Measurements from ENCODE around the gene SOX5. TPM values are rescaled to one million over a fixed set of nuclear protein-coding genes. Genes with fewer than 3 reads are reported as not detected.
"Not testable (repeated sequence)": the region's sequence is repeated elsewhere in the genome, so short reads cannot be mapped to it uniquely, and the experiment has no call there.

Gene SOX5
- total and polyA plus RNA-seq, 7 donors: 0.23 to 16.3 (median 9.4) TPM

GRCh38 chr12:23884909-23885308 is 64.6 kb downstream of the SOX5 start:
- intact Hi-C loops (cut with DNase I): no loop called here

GRCh38 chr12:23880988-23881387 is 68.5 kb downstream of the SOX5 start:
- intact Hi-C loops (cut with DNase I): no loop called here
- no peak for TF ChIP-seq EP300 (IDR thresholded peaks at IDR 0.05)
- no peak for TF ChIP-seq POLR2AphosphoS5 (IDR thresholded peaks at IDR 0.05)
- no peak for TF ChIP-seq CTCF (IDR thresholded peaks at IDR 0.05)
- no peak for TF ChIP-seq POLR2A (IDR thresholded peaks at IDR 0.05)
- no peaks in the 10 kb centered on the region for H3K4me1 ChIP-seq
- H3K4me3 ChIP-seq: no peak overlapping the region
- no peak for DNase-seq
- no peaks in the 10 kb centered on the region for H3K9me3 ChIP-seq
- no peaks in the 10 kb centered on the region for H3K36me3 ChIP-seq
- H3K27me3 ChIP-seq: no peaks in the 10 kb centered on the region
- WGBS, 2 donors: 84 to 93% methylated on average over 5 of the region's 5 CpGs
- no peak overlapping the region for H3K27ac ChIP-seq

More at GRCh38 chr12:23884909-23885308, 64.6 kb downstream of the SOX5 start:
- Histone ChIP-seq H3K9me3 (no peaks in the 10 kb centered on the region), H3K4me3 (no peak overlapping the region), H3K27ac (no peak overlapping the region), H3K36me3 (no peaks in the 10 kb centered on the region), H3K27me3 (no peaks in the 10 kb centered on the region), H3K4me1 (no peaks in the 10 kb centered on the region)
- DNase-seq: no peak
- 85 to 90% methylated on average over 3 of the region's 3 CpGs for WGBS, 2 donors
- TF ChIP-seq EP300 (IDR thresholded peaks at IDR 0.05): no peak

GRCh38 chr12:23876618-23877017 is 72.9 kb downstream of the SOX5 start:
- H3K27me3 ChIP-seq; H3K4me1 ChIP-seq; H3K4me3 ChIP-seq; intact Hi-C loops (cut with DNase I); DNase-seq; H3K9me3 ChIP-seq; H3K36me3 ChIP-seq; H3K27ac ChIP-seq: not testable (repeated sequence)
- WGBS, 2 donors: 78 to 85% methylated on average over 1 of the region's 1 CpG

- no peak for DNase-seq
Observed at GRCh38 chr12:23867794-23868193, 81.7 kb downstream of the SOX5 start.

GRCh38 chr12:23862701-23863100 is 86.8 kb downstream of the SOX5 start:
- Histone ChIP-seq H3K4me1 (no peaks in the 10 kb centered on the region), H3K9me3 (peaks cover 0 to 8% (median 0%) of the 10 kb centered on the region in 4 donors), H3K4me3 (no peak overlapping the region), H3K36me3 (no peaks in the 10 kb centered on the region), H3K27me3 (no peaks in the 10 kb centered on the region), H3K27ac (no peak overlapping the region)
- WGBS, 2 donors: 89 to 92% methylated on average over 3 of the region's 3 CpGs
- intact Hi-C loops (cut with DNase I): no loop called here
- no peak for DNase-seq
- no peak for TF ChIP-seq POLR2AphosphoS5 (IDR thresholded peaks at IDR 0.05)
- TF ChIP-seq POLR2A (IDR thresholded peaks at IDR 0.05): no peak
- TF ChIP-seq CTCF (IDR thresholded peaks at IDR 0.05): no peak
- TF ChIP-seq EP300 (IDR thresholded peaks at IDR 0.05): no peak

More at GRCh38 chr12:23867794-23868193, 81.7 kb downstream of the SOX5 start:
- Histone ChIP-seq H3K27ac (no peak overlapping the region), H3K36me3 (no peaks in the 10 kb centered on the region), H3K4me1 (no peaks in the 10 kb centered on the region), H3K9me3 (no peaks in the 10 kb centered on the region), H3K27me3 (no peaks in the 10 kb centered on the region), H3K4me3 (no peak overlapping the region)
- TF ChIP-seq POLR2A (IDR thresholded peaks at IDR 0.05) (no peak), POLR2AphosphoS5 (IDR thresholded peaks at IDR 0.05) (no peak), EP300 (IDR thresholded peaks at IDR 0.05) (no peak), CTCF (IDR thresholded peaks at IDR 0.05) (no peak)
- intact Hi-C loops (cut with DNase I): no loop called here

- Histone ChIP-seq H3K36me3 (no peaks in the 10 kb centered on the region), H3K4me1 (no peaks in the 10 kb centered on the region), H3K27me3 (no peaks in the 10 kb centered on the region), H3K9me3 (peaks cover 0 to 8% (median 0%) of the 10 kb centered on the region in 4 donors), H3K27ac (no peak overlapping the region), H3K4me3 (no peak overlapping the region)
- DNase-seq: no peak
- TF ChIP-seq POLR2AphosphoS5 (IDR thresholded peaks at IDR 0.05) (no peak), POLR2A (IDR thresholded peaks at IDR 0.05) (no peak), CTCF (IDR thresholded peaks at IDR 0.05) (no peak), EP300 (IDR thresholded peaks at IDR 0.05) (no peak)
- intact Hi-C loops (cut with DNase I): no loop called here
- 50 to 81% methylated on average over 1 of the region's 1 CpG for WGBS, 2 donors
Observed at GRCh38 chr12:23860019-23860418, 89.5 kb downstream of the SOX5 start.

Data from sigmoid colon (tissue), 7 donors.